ENCODE measurements around the gene TPK1.

TPK1 gene

DNA sequence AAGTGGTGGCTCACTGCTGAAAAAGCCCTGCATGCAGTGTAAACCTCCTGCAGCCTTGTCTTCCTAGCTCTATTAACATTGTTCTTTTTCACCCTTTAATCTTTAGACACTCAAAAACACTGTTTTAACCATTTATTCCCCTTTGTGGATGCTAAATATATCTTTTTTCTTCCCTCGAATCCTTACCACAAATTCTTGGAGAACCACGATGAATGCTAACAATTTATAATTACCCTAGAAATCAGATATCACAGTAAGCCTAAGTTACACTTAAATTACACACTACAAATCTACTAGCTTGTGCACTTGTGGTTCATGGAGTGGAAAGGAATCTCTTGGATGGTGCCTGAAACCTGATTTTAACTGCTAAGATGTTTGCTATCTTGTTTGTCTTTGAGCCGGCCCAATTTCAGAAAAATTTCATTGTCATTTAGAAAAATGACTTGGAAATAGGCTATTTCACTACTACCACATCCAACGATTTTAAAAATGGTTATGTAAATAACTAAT is 307.3 kb downstream of the TPK1 start:
- DNase-seq (ENCODE audit: low read depth in 2 of 2) = no peak

DNA sequence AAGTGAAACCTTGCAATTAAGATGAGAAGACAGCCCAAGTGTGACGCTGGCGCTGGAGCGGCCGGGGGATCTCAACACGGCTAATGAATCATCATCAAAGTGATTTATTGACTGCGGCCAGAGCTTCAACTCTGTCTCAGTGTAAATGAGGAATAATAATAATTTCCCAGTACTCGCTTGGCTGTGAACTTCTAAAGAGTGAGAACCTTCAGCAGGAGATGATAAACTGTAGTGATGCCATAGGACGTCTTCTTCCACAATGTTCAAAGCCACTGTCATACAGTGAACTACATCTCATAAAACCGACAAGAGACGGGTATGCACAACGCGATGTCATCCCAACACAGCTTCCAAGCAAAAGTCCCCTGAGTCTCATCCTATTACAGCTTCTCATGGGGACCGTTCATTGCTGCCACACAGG is 308.8 kb downstream of the TPK1 start:
- no peak for DNase-seq (ENCODE audit: low read depth in 2 of 2)

DNA sequence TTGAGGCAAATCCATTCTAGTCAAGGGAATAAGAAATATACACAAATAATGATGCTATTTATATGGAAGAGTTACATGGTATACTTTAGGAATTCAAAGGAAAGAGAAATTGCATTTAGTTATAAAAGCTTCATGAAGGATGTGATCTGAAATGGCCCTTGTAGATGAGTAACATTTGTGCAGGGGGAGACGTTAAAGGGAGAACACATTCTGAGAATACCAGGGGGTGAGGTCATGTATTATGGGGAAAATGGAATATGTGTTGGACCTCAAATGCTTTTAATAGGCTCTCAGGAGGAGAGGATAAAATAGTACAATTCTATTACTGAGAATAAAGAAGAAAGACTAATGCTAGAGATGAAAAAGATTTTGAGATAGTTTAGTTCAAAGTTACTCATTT is 309.9 kb downstream of the TPK1 start:
- DNase-seq (ENCODE audit: low read depth in 2 of 2) = no peak

DNA sequence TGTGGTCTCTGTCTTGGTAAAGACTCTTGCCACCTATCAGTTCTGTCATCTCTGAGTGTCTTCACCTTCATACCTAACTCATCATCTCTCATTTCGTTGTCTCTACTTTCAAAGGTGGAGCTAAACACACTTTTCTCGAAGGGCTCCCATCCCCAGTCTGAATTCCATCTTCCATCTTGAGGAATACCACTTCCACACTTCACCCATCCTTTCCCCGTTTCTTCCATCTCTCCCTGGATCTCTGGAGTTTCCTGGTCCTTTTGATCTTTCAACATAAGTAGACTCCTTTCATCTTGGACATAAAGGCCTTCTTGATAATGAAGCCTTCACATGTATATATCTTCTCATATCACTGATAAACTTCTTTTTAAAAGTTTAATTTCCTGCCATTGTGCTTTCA is 311.6 kb downstream of the TPK1 start:
- no peak for DNase-seq (ENCODE audit: low read depth in 2 of 2)

DNA sequence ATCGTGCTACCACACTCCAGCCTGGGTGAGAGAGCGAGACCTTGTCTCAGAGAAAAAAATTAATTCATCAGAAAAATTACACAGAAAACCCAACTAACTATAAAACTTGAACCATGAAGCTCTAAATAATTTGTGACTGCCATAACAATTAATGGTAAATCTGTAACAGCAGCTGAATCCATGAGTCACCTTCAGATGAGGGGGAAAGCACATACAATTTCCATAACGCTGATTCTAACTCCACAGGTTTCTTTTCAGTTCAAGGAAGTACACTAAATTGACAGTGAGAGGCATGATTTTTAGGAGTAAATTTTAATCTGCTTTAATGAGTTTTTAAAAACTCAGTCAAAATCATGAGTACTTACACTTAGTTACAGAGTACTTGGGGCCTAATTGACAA is 312.2 kb downstream of the TPK1 start:
- no peak for DNase-seq (ENCODE audit: low read depth in 2 of 2)

DNA sequence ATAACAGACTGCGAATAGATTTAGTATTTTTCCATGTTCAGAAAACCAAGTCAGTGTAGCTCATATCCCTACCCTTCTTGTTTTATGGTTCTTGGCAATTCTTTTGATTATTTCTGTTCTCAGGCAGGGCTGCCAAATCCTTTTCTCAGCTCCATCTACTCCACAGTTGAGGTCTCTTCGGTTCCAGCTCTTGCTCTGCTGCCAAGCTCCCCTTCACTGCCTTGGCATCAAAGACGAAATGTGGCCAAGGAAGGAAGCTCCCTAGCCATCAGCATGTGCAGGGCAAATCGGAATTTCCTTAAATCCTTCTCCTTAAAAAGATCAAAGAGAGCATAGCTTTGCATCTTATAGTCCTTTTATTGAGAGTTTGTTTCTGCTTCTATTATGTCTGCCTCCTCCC is 315.9 kb downstream of the TPK1 start:
- no peak for DNase-seq (ENCODE audit: low read depth in 2 of 2)

DNA sequence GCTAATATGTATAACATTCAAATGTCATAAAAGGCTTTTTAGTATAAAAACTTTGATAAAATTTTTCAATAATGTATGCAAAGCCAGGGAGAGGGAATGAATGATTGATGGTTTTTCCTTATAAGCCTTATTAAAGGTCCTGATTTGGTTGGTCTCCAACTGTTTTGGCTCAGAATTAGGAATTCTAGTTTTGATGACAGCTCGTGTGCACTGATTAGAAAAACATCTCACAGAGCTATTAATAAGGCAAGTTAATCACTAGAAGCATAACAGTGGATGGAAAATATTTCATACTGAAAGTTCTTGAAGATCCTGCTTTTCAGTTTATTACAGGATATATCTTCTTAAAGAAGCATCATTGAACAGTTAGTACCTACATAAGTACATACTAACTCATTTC is 317.5 kb downstream of the TPK1 start:
- no peak for DNase-seq (ENCODE audit: low read depth in 2 of 2)

DNA sequence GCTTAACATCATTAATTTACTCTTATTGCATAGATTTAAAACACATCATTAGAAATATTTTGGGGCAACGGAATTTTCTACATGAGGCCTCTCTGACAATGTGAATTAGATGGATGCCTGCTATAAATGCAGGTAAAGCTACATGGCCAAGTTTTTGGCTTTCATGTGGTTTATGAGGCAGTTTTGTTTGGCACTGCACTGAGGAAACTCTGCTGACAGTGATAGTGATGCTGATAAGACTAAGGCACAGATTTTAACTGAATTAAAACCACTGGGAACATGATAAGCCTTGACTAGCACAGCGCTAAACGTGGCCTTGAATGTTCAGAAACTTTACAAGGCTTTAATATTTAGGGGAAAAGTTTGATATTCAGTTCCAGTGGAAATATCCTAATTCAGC is 318.1 kb downstream of the TPK1 start:
- no peak for DNase-seq (ENCODE audit: low read depth in 2 of 2)

DNA sequence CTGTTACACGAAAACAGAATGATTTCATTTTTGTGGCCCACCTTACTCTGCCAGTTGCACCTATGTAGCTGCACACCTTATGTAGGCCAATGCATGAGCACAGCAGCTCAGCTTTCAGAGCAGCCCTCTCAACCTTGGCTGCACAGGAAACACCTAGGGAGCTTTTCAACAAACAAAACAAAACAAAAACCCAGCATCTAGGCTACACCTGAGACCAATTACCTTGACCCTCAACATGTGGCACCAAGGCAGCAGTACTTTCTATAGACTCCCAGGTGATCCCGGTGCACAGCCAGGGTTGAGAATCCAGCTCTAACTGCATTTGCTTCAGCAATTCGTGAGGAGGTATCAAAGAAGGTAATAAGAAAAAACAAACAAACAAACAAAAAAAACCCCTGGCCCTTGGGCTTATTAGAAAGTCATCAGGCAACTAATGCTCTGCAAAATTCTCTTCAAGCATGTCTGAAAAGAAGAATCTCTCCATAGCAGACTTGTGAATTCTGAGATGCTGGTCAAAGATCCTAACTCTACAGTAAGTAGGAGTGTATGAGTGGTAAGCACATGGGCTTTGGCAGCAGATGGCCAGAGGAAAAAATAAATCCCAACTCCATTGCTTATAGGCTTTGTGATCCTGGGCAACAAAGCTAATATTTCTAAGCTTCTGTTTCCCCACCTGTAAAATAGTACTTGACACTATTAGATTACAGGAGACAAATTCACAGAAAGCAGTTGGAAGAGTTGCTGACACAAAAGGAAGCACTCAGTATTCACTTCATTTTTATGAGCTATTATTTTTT is 318.9 kb downstream of the TPK1 start:
- DNase-seq (ENCODE audit: low read depth in 2 of 2) = no peak

DNA sequence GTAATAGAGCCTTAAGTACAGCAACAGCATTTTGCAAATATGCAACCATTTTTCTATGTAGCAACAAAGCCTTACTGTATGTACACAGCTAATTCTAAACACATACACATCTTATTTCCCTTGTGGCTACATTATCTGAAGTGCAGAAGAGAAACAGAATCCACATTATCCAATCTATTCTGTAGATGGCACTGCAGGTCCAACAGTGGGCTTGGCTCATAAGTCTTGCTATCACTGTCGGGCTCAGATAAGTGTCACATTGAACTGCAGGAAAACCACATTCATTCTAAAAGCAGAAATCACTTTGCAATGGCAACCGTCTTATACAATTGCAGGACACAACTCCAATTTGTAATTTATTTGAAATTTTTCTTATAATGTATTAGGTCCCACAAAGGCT is 322.5 kb downstream of the TPK1 start:
- DNase-seq (ENCODE audit: low read depth in 2 of 2) = no peak

DNA sequence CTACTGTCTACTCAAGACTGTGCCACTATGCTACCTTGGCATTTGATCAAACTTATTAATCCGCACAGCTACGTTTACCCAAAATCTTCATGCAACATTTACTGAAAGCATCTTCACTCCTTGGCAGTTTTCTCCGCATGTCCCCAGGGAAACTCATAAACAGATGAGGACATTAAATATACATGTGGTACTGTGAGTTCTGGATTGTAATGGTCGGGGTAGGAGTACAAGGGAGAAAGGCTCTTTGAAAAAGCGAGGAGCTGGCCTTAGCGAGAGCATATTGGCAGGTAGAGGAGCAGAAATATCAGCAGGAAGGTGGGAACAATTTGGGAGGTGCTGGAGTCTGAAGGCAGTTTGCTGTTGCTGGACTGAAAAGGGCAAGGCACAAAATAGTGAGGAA is 325.2 kb downstream of the TPK1 start:
- no peak for DNase-seq (ENCODE audit: low read depth in 2 of 2)

DNA sequence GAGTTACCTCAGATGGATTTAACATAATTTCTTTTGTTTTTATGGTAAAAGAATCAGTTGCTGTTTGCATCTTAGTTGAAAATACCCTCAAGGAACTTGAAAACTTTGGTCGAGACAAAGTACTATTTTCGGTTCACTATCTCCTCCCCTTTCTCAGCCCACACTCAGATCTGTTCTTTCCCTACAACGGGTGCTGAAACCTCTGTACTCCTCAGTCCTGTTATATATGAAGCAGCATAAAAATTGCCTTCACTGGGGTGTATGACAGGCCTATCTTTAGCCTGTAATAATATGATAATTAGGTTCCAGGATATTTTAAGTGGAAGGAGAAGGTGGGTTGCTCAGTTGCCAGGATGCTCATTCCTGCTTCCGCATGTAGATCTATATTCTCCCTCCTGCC is 327.2 kb downstream of the TPK1 start:
- no peak for DNase-seq (ENCODE audit: low read depth in 2 of 2)

DNA sequence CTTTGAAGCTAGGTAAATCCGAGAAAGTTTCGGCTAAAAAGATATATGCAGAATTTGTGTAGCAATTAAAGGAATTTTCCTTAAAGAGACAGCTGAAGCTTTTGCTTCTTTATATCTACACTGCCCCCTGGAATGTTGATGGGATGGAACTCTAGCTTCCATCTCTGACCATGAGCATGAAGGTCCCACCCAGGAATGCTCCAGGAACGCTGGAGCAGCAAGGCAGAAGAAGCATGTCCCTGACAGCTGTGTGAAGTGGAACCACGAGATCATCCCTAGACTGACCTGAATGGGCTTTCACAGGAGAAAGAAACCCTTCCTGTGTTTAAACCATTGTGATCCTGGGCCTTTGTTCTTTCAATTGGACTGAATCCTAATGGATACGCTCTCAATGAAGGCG is 332.6 kb downstream of the TPK1 start:
- DNase-seq (ENCODE audit: low read depth in 2 of 2) = no peak

DNA sequence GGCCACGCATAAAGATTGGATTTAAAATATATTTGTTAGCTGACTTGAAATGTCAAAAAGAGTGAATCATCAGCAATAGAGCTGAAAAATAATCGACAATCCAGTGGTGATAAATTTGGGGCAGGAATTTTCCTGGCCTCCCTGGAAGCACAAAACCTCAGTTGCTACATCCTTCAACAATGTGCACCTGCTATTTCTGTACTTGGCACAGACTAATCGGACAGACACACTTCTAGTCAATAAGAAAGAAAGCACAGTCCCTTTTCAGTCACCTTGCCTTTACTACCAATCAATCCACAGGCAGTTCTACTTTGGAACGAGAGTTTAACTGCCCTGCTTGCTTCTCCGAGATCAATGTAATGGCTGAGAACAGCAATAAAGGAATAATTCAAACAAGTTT is 335.6 kb downstream of the TPK1 start:
- no peak for DNase-seq (ENCODE audit: low read depth in 2 of 2)

DNA sequence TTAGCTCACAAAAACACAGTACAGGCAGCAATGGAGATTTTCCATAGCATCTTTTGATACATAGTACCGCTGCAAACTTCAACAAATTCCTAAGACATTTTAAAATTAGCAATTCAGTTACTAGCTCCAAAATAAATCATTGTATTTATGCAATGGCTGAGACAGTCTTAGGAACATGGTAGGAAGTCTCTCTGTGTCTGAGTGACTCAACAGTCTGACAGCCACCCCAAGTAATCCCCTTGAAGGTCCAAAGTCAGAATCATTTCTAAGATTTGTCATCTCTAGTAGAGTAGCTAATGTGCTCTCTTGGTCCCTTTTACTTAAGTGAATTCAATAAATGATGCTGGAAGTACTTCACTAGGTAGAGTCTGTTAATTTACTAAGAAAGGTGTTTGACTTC is 338.6 kb downstream of the TPK1 start:
- no peak for DNase-seq (ENCODE audit: low read depth in 2 of 2)

DNA sequence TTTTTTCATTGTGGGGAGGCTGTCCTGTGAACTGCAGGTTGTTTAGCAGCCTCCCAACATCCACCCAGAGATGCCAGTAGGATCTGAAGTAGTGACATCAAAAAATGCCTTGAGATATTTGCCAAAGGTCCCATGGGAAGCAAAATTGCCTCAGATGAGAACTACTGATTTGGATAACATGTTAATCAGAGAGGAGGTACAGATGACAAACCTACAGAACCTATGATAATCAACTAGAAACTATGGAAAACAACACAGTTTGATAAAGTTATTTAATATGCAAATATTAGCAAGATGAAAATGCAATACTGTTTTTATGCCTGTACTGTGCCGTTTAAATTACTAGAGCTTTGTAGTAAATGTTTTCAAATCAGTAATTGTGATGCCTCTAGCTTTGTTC is 341.5 kb downstream of the TPK1 start:
- DNase-seq (ENCODE audit: low read depth in 2 of 2) = no peak

DNA sequence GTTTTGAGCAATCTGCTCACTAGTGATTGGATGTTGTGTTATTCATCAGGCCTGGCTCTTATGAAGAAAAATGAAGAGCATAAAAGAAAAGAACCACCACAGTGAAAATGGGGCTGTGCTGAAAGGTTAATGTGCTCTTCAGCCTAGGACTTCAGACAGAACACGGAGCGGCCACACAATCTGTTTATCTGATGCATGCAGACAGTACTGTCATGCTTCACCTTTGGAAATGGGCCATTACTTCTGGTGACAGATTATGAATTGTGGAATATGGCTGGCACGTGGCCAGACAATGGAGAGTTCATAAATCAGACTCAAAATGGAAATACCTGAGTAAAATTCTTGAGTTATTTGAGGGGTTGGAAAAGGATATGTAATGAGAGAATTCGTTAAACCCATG is 346.3 kb downstream of the TPK1 start:
- no peak for DNase-seq (ENCODE audit: low read depth in 2 of 2)

DNA sequence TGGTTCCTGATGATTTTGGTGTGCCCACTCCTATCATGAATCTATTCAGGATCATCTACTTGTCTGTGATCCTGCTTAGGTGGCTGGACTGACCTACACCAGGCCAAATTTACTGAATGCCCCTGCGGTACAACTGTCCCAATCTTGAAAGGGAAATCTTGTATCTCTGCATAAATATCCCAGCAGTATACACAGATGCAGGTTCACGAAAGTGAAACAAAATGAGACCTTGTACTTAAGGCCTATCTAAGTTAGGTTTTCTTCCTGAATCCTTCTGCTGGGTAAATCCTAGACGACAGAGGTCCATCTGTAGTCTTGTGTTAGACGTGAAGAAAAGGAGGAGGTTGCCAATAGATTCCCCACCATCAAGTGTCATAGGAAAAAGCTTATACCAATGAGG is 346.9 kb downstream of the TPK1 start:
- no peak for DNase-seq (ENCODE audit: low read depth in 2 of 2)

DNA sequence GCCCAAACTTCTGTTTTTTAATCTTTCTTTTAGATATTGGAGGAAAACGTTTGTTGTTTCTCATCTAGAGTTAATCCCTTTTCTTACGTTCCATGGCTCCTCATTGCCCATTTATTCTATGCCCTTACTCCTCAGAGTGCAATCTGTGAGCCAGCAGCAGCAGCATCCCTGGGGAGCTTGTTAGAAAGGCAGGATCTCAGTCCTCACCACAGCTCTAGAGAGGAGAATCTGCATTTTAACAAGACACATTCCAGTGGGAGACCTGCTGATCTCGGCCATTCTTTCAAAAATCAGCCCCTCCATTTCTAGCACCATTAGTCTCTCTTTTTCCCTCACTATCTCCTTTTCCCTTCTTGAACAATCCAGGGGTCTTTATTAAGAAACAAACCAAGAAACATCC is 348.0 kb downstream of the TPK1 start:
- no peak for DNase-seq (ENCODE audit: low read depth in 2 of 2)

DNA sequence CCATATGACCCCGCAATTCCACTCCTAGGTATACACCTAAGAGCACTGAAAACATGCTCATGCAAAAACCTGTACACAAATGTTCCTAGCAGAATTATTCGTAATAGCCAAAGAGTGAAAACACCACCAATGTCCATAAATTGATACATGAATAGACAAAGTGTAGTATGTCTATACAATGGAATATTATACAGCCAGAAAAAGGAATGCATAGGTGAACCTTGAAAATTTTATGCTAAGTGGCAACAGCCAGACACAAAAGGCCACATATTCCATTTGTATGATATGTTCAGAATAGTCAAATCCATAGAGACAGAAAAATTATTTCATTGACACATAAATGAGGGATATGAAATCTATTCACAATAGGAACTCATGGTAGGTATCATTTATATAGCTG is 351.4 kb downstream of the TPK1 start:
- no peak for DNase-seq (ENCODE audit: low read depth in 2 of 2)

DNA sequence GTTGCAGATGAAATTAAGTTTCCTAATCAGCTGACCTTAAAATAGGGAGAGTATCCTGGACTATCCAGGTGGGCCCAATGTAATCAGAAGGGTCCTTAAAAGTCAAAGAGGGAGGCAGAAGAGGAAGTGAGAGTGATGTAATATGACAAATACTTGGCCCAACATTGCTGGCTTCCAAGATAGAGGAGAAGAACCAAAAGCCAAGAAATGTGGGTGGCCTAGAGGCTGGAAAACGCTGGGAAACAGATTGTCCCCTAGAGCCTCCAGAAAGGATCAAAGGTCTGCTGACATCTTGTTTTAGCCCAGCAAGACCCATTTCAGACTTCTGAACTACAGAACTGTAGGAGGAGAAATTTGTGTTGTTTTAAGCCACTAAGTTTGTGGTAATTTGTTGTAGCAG is 352.7 kb downstream of the TPK1 start:
- DNase-seq (ENCODE audit: low read depth in 2 of 2) = no peak

DNA sequence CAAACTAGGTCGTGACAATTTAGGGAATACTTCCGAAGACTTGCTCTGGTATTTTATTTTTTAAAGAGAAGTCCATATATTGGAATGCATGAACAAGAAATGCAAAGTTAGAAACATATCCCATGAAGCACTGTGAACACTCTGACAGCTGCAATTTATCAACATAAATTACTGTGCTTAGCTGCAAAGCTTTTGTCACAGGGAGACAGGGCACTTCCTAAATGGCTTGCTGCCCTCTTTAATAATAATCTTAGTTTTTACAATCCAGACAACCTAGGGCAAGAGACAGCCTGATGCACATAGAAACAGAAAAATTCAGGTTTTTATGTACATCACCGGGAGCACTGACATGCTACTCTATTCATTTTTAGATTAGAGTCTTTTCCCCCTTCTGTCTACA is 354.0 kb downstream of the TPK1 start:
- DNase-seq (ENCODE audit: low read depth in 2 of 2) = no peak

DNA sequence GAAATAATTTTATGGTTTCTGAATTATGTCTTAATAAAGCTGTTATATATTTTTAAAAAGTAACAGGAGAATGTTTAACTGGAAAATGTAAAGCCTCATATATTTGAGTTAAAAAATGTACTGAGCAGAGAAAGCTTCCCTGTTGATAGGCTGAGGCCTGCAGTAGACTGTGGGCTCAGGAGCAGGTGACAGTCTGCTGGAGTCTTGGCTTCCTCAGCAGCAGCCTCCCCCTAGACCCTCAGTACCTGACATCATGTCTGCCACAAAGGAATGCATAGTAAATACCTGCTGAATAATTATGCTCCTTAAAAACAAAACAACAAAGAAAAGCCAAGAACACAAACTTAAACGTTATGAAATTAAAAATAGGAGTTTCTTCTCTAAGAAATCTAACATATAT is 358.5 kb downstream of the TPK1 start:
- no peak for DNase-seq (ENCODE audit: low read depth in 2 of 2)

Data from stimulated activated CD4-positive, alpha-beta T cell treated with anti-CD3 and anti-CD28 coated beads, Interleukin-12 subunit alpha, Interleukin-12 subunit beta, amount 100 ng/mL, for 24 hours (primary cell).